Breast epithelium (tissue), 3 donors: ENCODE results near the gene GPR89A.

Source experiments
- CTCF ChIP-seq, 3 donors: fragments of 450-650 bp; IDR thresholded peaks; one replicate each; pipeline ENCODE4 v1.5.1; 2016 to 2017; ENCODE audit warnings: antibody characterized with exemption in 3 of 3, mild to moderate bottlenecking in 3 of 3, moderate library complexity in 3 of 3
- POLR2A ChIP-seq: fragments of 450-650 bp; IDR thresholded peaks from one replicate; pipeline ENCODE4 v1.6.1; 2016; ENCODE audit warnings: antibody characterized with exemption, mild to moderate bottlenecking, moderate library complexity
- POLR2AphosphoS5 ChIP-seq, 3 donors: sonication (generic); formaldehyde crosslinking; IDR thresholded peaks; one replicate each; pipeline ENCODE4 v1.6.1; 2017; ENCODE audit warnings: antibody characterized with exemption in 3 of 3

GRCh38 chr1:145601593-145601992 lies 6.2 kb upstream of the GPR89A start:
- TF ChIP-seq CTCF (IDR thresholded peaks at IDR 0.05) (no peak), POLR2AphosphoS5 (IDR thresholded peaks at IDR 0.05) (no peak), POLR2A (no peak)
